Measurements from ENCODE around the gene IL10.

GRCh38 chr1:206745301-206745700 lies 27.0 kb downstream of the IL10 start:
- TF ChIP-seq EP300 (IDR thresholded peaks at IDR 0.05) = no peak
- TF ChIP-seq CTCF (IDR thresholded peaks at IDR 0.05) = no peak
- TF ChIP-seq POLR2A (IDR thresholded peaks at IDR 0.05) = no peak

Data from tibial nerve (tissue), 4 donors.